OCI-M2 (cell line): Measurements from ENCODE around the gene ZBTB42.
"Not testable (repeated sequence)": the region's sequence is repeated elsewhere in the genome, so short reads cannot be mapped to it uniquely, and the experiment has no call there.

Experiments used
- DNase-seq: peaks from one replicate; lab custom pipeline; 2025; ENCODE audit not compliant: unreplicated experiment; lab: John Stamatoyannopoulos, UW

The ZBTB42 gene

GRCh38 chr14:104830781-104831180, 29.9 kb downstream of the ZBTB42 start:
- no peak for DNase-seq

DNA sequence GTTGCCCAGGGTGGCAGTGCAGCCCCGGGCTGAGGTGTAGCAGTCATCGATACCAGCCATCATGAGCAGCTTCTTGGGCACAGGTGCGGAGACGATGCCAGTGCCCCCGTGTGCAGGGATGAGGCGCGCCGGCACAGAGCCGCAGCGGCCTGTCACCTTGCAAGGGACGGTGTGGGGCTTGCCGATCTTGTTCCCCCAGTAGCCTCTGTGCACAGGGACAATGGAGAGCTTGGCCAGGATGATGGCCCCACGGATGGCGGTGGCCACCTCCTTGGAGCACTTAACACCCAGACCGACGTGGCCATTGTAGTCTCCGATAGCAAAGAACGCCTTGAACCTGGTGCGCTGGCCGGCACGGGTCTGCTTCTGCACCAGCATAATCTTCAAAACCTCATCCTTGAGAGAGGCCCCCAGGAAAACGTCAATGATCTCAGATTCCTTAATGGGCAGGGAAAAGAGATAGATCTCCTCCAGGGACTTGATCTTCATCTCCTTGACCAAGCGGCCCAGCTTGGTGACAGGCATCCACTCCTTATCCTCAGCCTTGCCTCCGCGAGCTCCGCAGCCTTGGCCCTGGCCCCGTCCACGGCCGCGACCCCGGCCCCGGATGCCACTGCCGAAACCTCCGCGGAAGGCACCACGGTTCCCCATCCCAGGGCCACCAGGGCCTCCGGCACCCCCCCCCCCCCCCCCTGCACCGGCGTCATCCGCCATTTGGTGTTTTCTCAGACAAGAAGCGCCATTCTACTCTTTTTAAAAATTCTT, 35.5 kb downstream of the ZBTB42 start:
- not testable (repeated sequence) for DNase-seq

GRCh38 chr14:104841730-104842129, 40.8 kb downstream of the ZBTB42 start:
- DNase-seq, result no peak

GRCh38 chr14:104843006-104843405, 42.1 kb downstream of the ZBTB42 start:
- no peak for DNase-seq

DNA sequence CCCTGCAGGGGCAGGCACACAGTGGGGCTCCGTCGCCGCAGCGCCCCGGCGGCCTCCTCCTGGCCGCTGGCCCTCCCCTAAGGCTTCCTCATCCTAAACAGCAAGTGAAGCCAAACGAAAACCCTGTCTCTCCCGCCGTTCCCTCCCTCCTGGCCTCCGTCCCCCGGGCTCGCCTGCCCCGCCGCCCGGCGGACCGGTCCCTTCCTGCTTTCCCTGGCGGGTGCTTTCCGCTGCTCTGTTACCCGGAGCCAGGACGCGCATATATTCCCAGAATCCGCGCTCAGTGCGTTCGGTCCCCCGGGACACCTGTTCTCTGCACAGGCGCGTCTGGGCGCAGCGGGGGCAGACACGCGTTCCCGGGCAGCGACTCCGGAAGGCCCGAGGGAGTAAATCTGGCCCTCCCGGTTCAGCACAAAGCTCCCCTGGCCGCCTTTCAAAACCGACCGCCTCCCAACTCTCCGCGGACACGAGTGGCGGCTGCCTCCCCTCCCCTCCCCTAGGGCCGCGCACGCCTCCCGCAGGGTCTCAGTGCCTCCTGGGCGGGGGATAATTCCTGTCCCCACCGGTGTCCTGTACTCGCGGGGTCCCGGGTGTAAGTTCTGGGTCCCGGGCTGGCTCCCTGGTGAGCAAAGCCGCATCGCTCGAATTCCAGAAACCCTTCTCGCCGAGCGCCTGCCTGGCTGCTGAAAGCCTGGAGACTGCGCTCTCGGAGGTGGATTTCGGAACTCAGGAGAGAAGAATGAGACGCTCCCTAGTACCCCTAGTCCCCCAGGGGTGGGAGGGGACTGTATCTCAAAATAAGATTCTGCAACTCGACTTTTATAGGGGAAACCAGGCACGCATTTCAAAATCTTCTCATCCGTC, 42.8 kb downstream of the ZBTB42 start:
- DNase-seq, result no peak

- DNase-seq, result no peak
Observed at GRCh38 chr14:104844306-104845032, 43.6 kb downstream of the ZBTB42 start.

- no peak for DNase-seq
Observed at GRCh38 chr14:104845033-104845666, 44.2 kb downstream of the ZBTB42 start.

GRCh38 chr14:104845834-104846441, 45.0 kb downstream of the ZBTB42 start:
- DNase-seq, result no peak

DNA sequence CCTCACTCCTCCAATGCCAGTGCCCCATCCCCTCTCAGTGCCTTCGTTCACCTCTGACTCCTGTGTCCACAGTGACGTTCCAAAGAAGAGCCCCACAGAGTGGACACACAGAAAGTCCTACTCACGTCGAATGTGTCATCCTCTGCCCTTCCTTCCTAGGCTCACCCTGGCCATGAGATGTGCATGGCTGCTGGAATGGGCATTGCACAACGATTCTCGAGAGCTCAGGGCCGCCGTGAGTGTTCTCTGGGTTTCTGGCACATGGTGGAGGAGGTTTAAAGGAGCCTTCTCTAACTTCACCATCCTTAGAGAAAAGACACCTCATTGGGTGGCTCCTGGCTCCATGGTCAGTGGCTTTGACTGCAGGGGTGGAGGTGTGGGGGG, 51.4 kb downstream of the ZBTB42 start:
- DNase-seq, result no peak
